SH-SY5Y (cell line): ENCODE measurements around the gene THSD7A.
A peak's percentile ranks its signal among the peaks of the same experiment; 100 is the strongest.

Experiments
- GATA2 ChIP-seq: IDR thresholded peaks from 2 replicates; pipeline ENCODE4 v1.6.1; 2011; ENCODE audit warnings: mild to moderate bottlenecking, low read depth, low read length
- GATA3 ChIP-seq: IDR thresholded peaks from 2 replicates; pipeline ENCODE4 v1.6.1; 2011; ENCODE audit warnings: low read depth, mild to moderate bottlenecking, low read length, moderate library complexity

GRCh38 chr7:11726001-11726793 is 105.8 kb downstream of the THSD7A start:
- peak; percentile 77 for TF ChIP-seq GATA2
- no peak for TF ChIP-seq GATA3
